ENCODE measurements around the gene NSUN2. TPM values are rescaled to one million over a fixed set of nuclear protein-coding genes. Genes with fewer than 3 reads are reported as not detected.

The NSUN2 gene
- total and polyA plus RNA-seq, 2 donors (not counting 3 experiments of a cell fraction or from before 2014, with no cell fraction given) = 53.7 to 73.0 TPM

GRCh38 chr5:6556802-6557102, 76.1 kb downstream of the NSUN2 start:
- no peak for FAIRE-seq
- DNase-seq (ENCODE audit: low read depth, low spot score) = no peak
- no TSS peak for BruUV-seq (replicated peaks)

More at GRCh38 chr5:6556802-6557102, 76.1 kb downstream of the NSUN2 start:
- Histone ChIP-seq H3K27me3 (ENCODE audit: control insufficient read depth in 2 of 2, insufficient read depth in 2 of 2, low read length in 2 of 2) (no peaks in the 10 kb centered on the region), H3K4me2 (ENCODE audit: insufficient read depth, low read length) (no peak overlapping the region), H3K36me3 (ENCODE audit: control insufficient read depth in 2 of 2, extremely low read depth in 1 of 2, insufficient read depth in 2 of 2, low read length in 2 of 2) (no peaks in the 10 kb centered on the region), H2AFZ (ENCODE audit: low read depth, low read length) (no peak overlapping the region), H3K79me2 (ENCODE audit: control insufficient read depth, insufficient read depth, low read length) (no peaks in the 10 kb centered on the region), H3K9me3 (replicated peaks; ENCODE audit: control insufficient read depth, insufficient read depth, low read length) (no peaks in the 10 kb centered on the region), H3K4me3 (replicated peaks in 1 of 3; ENCODE audit: insufficient read depth in 1 of 3, low read depth in 1 of 3, low read length in 3 of 3) (no peak overlapping the region), H3K27ac (ENCODE audit: insufficient read depth, low read depth, low read length) (no peak overlapping the region), H4K20me1 (replicated peaks; ENCODE audit: control insufficient read depth, extremely low read depth, insufficient read depth, low read length) (no peaks in the 10 kb centered on the region), H3K9me1 (replicated peaks; ENCODE audit: control insufficient read depth, extremely low read depth, insufficient read depth, low read length) (no peaks in the 10 kb centered on the region), H3K9ac (replicated peaks; ENCODE audit: extremely low read depth, insufficient read depth, low read length) (no peak overlapping the region), H3K4me1 (ENCODE audit: control insufficient read depth, extremely low read depth, insufficient read depth, low read length) (peaks cover 5% of the 10 kb centered on the region)
- ChIA-PET POLR2A (no interaction called here), CTCF (interaction anchor here (0.5 to 0.9 kb wide), 2 partner anchors 20 to 178 kb away, joined by 3 to 4 read pairs; partner anchors contain the start of gene MED10)
- dilution Hi-C loops (cut with MboI; ENCODE audit: extremely low pct_ligation_motif_present, low sequenced_read_pairs) (no loop called here), intact Hi-C loops (cut with micrococcal nuclease) (no loop called here)
- TF ChIP-seq, protein P1, sequence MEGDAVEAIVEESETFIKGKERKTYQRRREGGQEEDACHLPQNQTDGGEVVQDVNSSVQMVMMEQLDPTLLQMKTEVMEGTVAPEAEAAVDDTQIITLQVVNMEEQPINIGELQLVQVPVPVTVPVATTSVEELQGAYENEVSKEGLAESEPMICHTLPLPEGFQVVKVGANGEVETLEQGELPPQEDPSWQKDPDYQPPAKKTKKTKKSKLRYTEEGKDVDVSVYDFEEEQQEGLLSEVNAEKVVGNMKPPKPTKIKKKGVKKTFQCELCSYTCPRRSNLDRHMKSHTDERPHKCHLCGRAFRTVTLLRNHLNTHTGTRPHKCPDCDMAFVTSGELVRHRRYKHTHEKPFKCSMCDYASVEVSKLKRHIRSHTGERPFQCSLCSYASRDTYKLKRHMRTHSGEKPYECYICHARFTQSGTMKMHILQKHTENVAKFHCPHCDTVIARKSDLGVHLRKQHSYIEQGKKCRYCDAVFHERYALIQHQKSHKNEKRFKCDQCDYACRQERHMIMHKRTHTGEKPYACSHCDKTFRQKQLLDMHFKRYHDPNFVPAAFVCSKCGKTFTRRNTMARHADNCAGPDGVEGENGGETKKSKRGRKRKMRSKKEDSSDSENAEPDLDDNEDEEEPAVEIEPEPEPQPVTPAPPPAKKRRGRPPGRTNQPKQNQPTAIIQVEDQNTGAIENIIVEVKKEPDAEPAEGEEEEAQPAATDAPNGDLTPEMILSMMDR (IDR thresholded peaks at IDR 0.05; ENCODE audit: extremely low read depth in 1 of 2, insufficient read depth in 1 of 2, low read depth in 1 of 2, low read length in 2 of 2) = no peak
- no peak for TF ChIP-seq JUN (IDR thresholded peaks at IDR 0.05; ENCODE audit: borderline replicate concordance, insufficient read depth, insufficient read length, low read depth)
- TF ChIP-seq POLR2AphosphoS5 (IDR thresholded peaks at IDR 0.05; ENCODE audit: insufficient read depth, low read depth, low read length) = no peak
- TF ChIP-seq, protein P2, sequence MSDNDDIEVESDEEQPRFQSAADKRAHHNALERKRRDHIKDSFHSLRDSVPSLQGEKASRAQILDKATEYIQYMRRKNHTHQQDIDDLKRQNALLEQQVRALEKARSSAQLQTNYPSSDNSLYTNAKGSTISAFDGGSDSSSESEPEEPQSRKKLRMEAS (IDR thresholded peaks at IDR 0.05; ENCODE audit: insufficient read depth, insufficient read length) = no peak
- no peak for TF ChIP-seq GATA2 (IDR thresholded peaks at IDR 0.05; ENCODE audit: insufficient read depth, insufficient read length, low read depth, low read length)
